Neuronal stem cell (in vitro differentiated cells): ENCODE measurements around the gene TYK2.

Experiments
- DNase-seq: peaks from one replicate; pipeline ENCODE4 v3.0.0-alpha.2; 2013; ENCODE audit warnings: low spot score
- H2AFZ ChIP-seq: one replicate; pipeline ENCODE4 v1.6.1; 2013; ENCODE audit warnings: mild to moderate bottlenecking, low read length, inconsistent platforms
- H2AK5ac ChIP-seq: 2 replicates; pipeline ENCODE4 v1.6.1; 2013; ENCODE audit warnings: low read depth, mild to moderate bottlenecking, inconsistent platforms, low read length, moderate library complexity, mixed read lengths
- H2BK120ac ChIP-seq: 2 replicates; pipeline ENCODE4 v1.6.1; 2013; ENCODE audit warnings: low read depth, mild to moderate bottlenecking, inconsistent platforms, low read length, moderate library complexity, mixed read lengths
- H2BK12ac ChIP-seq: one replicate; pipeline ENCODE4 v1.6.1; 2013; ENCODE audit warnings: low read length, inconsistent platforms
- H2BK15ac ChIP-seq: 2 replicates; pipeline ENCODE4 v1.6.1; 2013; ENCODE audit warnings: mild to moderate bottlenecking, low read length, inconsistent platforms, mixed read lengths
- H2BK5ac ChIP-seq: one replicate; pipeline ENCODE4 v1.6.1; 2013; ENCODE audit warnings: inconsistent platforms, mild to moderate bottlenecking, low read length, moderate library complexity
- H3K14ac ChIP-seq: one replicate; pipeline ENCODE4 v1.6.1; 2013; ENCODE audit warnings: low read length, inconsistent platforms
- H3K18ac ChIP-seq: 2 replicates; pipeline ENCODE4 v1.6.1; 2013; ENCODE audit warnings: low read length, inconsistent platforms
- H3K23ac ChIP-seq: 2 replicates; pipeline ENCODE4 v1.6.1; 2013; ENCODE audit warnings: low read depth, mild to moderate bottlenecking, mixed read lengths, low read length, inconsistent platforms; ENCODE audit not compliant: poor library complexity
- H3K27ac ChIP-seq: replicated peaks from 3 replicates; pipeline ENCODE4 v1.5.1; 2013; ENCODE audit warnings: low read length, inconsistent platforms
- H3K27me3 ChIP-seq, 3 experiments: 2 replicates each; pipeline ENCODE4 v1.6.1; 2013; ENCODE audit warnings: low read length in 3 of 3, mild to moderate bottlenecking in 2 of 3, inconsistent platforms in 1 of 3, low read depth in 1 of 3, mixed read lengths in 1 of 3, moderate library complexity in 1 of 3; ENCODE audit not compliant: control insufficient read depth in 3 of 3, insufficient read depth in 3 of 3
- H3K36me3 ChIP-seq, 2 donors: replicated peaks in 1 of 2; 2 replicates each; pipeline ENCODE4 v1.6.1; 2013; ENCODE audit warnings: low read length in 2 of 2; ENCODE audit not compliant: control insufficient read depth in 2 of 2, insufficient read depth in 2 of 2
- H3K4ac ChIP-seq: 2 replicates; pipeline ENCODE4 v1.6.1; 2013; ENCODE audit warnings: inconsistent platforms, mild to moderate bottlenecking, low read length, moderate library complexity
- H3K4me1 ChIP-seq, 2 donors: 1 replicate in 1 of 2; 2 replicates in 1 of 2; pipeline ENCODE4 v1.6.1; 2013; ENCODE audit warnings: low read length in 2 of 2, low read depth in 1 of 2; ENCODE audit not compliant: control insufficient read depth in 2 of 2, insufficient read depth in 1 of 2
- H3K4me2 ChIP-seq: one replicate; pipeline ENCODE4 v1.6.1; 2013; ENCODE audit warnings: mild to moderate bottlenecking, low read length, inconsistent platforms; ENCODE audit not compliant: insufficient read depth, poor library complexity, severe bottlenecking
- H3K4me3 ChIP-seq, 2 donors: 2 replicates each; pipeline ENCODE4 v1.5.1; 2013; ENCODE audit warnings: low read length in 2 of 2, mild to moderate bottlenecking in 2 of 2, inconsistent platforms in 1 of 2, moderate library complexity in 1 of 2
- H3K79me1 ChIP-seq: one replicate; pipeline ENCODE4 v1.6.1; 2013; ENCODE audit warnings: low read depth, mild to moderate bottlenecking, inconsistent platforms, low read length, moderate library complexity
- H3K9ac ChIP-seq: one replicate; pipeline ENCODE4 v1.6.1; 2013; ENCODE audit warnings: mild to moderate bottlenecking, low read depth, low read length, inconsistent platforms; ENCODE audit not compliant: poor library complexity
- H3K9me3 ChIP-seq, 2 donors: replicated peaks in 1 of 2; 2 replicates each; pipeline versions ENCODE3 to v1.6.1; 2013; ENCODE audit warnings: low read length in 2 of 2, mild to moderate bottlenecking in 2 of 2, inconsistent platforms in 1 of 2, low read depth in 1 of 2, mixed read lengths in 1 of 2, moderate library complexity in 1 of 2; ENCODE audit not compliant: control insufficient read depth in 2 of 2, insufficient read depth in 1 of 2
- H4K8ac ChIP-seq: one replicate; pipeline ENCODE4 v1.6.1; 2013; ENCODE audit warnings: low read depth, mild to moderate bottlenecking, inconsistent platforms, low read length, moderate library complexity
- H4K91ac ChIP-seq: one replicate; pipeline ENCODE4 v1.6.1; 2013; ENCODE audit warnings: low read length, low read depth, mild to moderate bottlenecking, inconsistent platforms; ENCODE audit not compliant: poor library complexity
- WGBS, 2 donors: extraction: QIAGEN DNeasy Blood & Tissue Kit; methylation state at CpG; one replicate each; pipeline ENCODE4 v1.1.7; 2013; ENCODE audit warnings: missing lambda C conversion rate in 2 of 2, mixed read lengths in 1 of 2; ENCODE audit not compliant: insufficient read length in 2 of 2, insufficient replicate concordance in 1 of 2; ENCODE audit errors: extremely low coverage in 2 of 2; 5-methylcytosine and 5-hydroxymethylcytosine counted together

TYK2 gene

DNA sequence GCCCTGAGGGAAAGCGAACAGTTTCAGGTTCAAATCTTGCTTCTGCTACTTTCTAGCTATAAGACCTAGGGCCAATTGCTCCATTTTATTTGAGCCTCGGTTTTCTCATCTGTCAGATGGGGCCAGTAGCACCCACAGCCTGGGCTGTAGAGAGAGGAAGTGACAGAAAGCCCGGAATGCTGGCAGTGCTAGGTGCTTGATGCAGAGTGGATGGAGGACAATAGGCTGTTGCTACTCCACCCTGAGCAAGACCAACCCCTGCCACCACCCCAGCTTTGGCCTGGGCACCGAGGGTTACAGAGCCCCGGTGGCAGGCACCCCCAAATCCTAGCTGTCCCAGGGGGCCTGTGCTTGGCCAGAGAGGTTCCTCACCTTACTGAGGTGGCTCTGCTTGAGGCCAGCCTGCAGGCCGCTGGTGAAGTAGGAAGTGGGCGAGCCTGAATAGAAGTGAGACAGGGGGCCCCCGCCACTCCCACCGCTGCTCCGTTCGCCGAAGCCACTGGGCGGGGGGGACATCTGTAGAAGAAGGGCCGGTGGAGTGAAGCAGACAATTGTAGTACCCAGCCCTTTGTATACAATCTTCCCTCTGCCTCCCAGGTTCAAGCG is 62.4 kb downstream of the TYK2 start:
- no peak overlapping the region for H2BK5ac ChIP-seq
- no peak overlapping the region for H3K23ac ChIP-seq
- no peak overlapping the region for H2AFZ ChIP-seq
- no peak overlapping the region for H2AK5ac ChIP-seq
- no peak overlapping the region for H3K14ac ChIP-seq
- peaks cover 9% of the 10 kb centered on the region for H3K79me1 ChIP-seq
- no peak overlapping the region for H3K4ac ChIP-seq
- H3K4me3 ChIP-seq: no peak overlapping the region
- H3K27me3 ChIP-seq: no peaks in the 10 kb centered on the region
- H2BK12ac ChIP-seq: no peak overlapping the region
- H3K27ac ChIP-seq: no peak overlapping the region
- no peaks in the 10 kb centered on the region for H3K9me3 ChIP-seq
- WGBS, 2 donors: no CpG with 5 or more reads among the region's 15 CpGs
- no peak overlapping the region for H3K18ac ChIP-seq
- H4K8ac ChIP-seq: no peak overlapping the region
- H3K4me1 ChIP-seq: peaks cover 0 to 2% of the 10 kb centered on the region in 2 donors
- no peak for DNase-seq
- H2BK15ac ChIP-seq: no peak overlapping the region
- no peak overlapping the region for H2BK120ac ChIP-seq
- peaks cover 39 to 71% of the 10 kb centered on the region in 2 donors for H3K36me3 ChIP-seq
- no peak overlapping the region for H3K9ac ChIP-seq
- H4K91ac ChIP-seq: no peak overlapping the region
- peak overlapping the region; percentile 11 for H3K4me2 ChIP-seq

DNA sequence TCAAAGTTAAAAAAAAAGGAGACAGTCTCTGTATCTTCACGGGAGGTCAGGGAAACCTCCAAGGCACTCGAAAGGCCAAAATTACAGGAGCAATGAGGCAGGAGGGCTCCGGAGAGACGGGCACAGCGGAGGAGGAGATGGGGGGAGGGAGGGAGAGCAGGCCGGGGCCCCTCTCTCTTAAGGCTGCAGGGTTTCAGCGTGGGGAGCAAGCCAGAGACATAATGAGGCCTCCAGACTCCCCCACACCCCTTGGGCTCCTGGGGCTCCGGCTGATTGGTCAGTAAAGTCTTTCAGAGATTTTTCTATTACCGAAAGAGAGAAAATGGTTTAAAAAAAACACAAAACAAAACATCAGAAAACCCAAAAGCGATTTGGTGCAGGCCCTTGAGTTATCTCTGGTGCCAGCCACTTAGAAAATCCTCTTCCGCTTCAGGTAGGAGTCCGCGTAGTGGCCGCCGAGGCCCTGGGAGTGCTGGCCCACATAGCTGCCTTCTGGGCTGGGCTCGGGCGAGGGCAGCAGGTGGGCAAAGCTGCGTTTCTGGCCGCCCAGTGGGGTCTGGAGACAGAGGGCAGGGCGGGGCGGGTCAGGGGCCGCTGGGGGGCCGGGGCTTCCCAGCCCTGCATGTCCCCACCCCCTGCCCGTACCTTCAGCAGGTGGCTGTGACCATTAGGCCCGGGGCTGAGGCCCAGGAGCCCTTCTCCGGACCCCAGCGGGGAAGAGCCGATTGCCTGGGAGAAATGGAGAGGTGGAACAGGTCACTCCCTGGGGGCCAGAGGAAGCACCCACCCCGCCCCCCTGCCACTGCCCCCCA is 63.1 kb downstream of the TYK2 start:
- no peak overlapping the region for H2AK5ac ChIP-seq
- H2BK15ac ChIP-seq: no peak overlapping the region
- no peaks in the 10 kb centered on the region for H3K27me3 ChIP-seq
- no peak overlapping the region for H3K27ac ChIP-seq
- no peaks in the 10 kb centered on the region for H3K9me3 ChIP-seq
- no peak overlapping the region for H3K9ac ChIP-seq
- H4K91ac ChIP-seq: no peak overlapping the region
- no peak overlapping the region for H2AFZ ChIP-seq
- no peak overlapping the region for H2BK120ac ChIP-seq
- H3K79me1 ChIP-seq: peaks cover 6% of the 10 kb centered on the region
- H3K4me1 ChIP-seq: peaks cover 0 to 2% of the 10 kb centered on the region in 2 donors
- no peak overlapping the region for H4K8ac ChIP-seq
- no peak overlapping the region for H3K14ac ChIP-seq
- no CpG with 5 or more reads among the region's 29 CpGs for WGBS, 2 donors
- no peak overlapping the region for H2BK12ac ChIP-seq
- no peak overlapping the region for H3K4ac ChIP-seq
- H2BK5ac ChIP-seq: no peak overlapping the region
- no peak overlapping the region for H3K4me3 ChIP-seq
- DNase-seq: no peak
- H3K23ac ChIP-seq: no peak overlapping the region
- H3K36me3 ChIP-seq: peaks cover 32 to 64% of the 10 kb centered on the region in 2 donors
- no peak overlapping the region for H3K18ac ChIP-seq
- H3K4me2 ChIP-seq: no peak overlapping the region

DNA sequence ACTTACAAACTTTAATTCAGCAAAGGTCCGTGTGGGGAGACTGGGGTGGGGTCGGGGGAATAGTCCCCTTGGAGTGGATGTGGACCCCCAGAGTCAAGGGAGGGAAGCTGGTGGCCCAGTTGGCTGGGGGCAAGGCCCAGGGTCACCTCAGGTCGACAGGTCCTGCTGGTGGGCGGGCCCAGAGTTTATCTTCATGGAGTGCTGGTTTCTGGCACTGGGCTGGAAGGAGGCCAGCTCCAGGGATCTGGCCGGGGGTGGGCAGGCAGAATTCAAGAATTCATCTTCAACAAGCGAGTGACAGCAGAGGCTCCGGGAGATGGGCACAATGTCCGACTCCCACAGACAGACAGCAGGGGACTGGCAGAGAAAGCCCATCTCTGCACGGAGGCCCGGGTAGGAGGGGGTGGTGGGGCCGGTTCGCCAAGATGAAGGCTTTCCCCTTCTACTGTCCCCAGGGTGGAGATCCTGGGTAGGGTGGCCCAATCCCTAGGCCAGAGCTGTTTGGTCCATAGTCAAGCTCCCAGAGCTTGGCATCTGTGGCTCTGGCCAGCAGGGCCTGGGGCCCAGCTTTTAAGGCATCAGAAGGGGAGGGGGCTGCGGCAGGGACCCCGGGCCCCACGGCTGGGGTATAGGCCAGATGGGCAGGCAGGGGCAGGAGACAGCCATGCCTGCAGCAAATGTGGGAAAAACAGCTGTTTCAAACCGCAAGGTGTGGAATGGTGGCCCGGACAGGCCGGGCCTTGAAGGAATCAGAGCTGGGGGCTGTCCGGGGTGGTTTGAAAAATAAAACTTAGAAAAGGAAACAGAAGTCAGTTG is 63.9 kb downstream of the TYK2 start:
- H2BK15ac ChIP-seq: no peak overlapping the region

More for the DNA sequence above, 63.9 kb downstream of the TYK2 start:
- no CpG with 5 or more reads among the region's 19 CpGs for WGBS, 2 donors
- H4K91ac ChIP-seq: no peak overlapping the region
- H2BK120ac ChIP-seq: no peak overlapping the region
- H3K27me3 ChIP-seq: no peaks in the 10 kb centered on the region
- DNase-seq: no peak
- H3K79me1 ChIP-seq: peaks cover 6% of the 10 kb centered on the region
- H3K27ac ChIP-seq: no peak overlapping the region
- peaks cover 24 to 56% of the 10 kb centered on the region in 2 donors for H3K36me3 ChIP-seq
- peaks cover 0 to 2% of the 10 kb centered on the region in 2 donors for H3K4me1 ChIP-seq
- no peak overlapping the region for H3K23ac ChIP-seq
- no peak overlapping the region for H3K4ac ChIP-seq
- peak overlapping the region; percentile 98 for H2AFZ ChIP-seq
- H3K9me3 ChIP-seq: no peaks in the 10 kb centered on the region
- no peak overlapping the region for H2BK12ac ChIP-seq
- peak overlapping the region in 1 of 2 donors; percentile 71 for H3K4me3 ChIP-seq
- H3K9ac ChIP-seq: no peak overlapping the region
- H3K14ac ChIP-seq: no peak overlapping the region
- H2BK5ac ChIP-seq: no peak overlapping the region
- H2AK5ac ChIP-seq: peak overlapping the region; percentile 17
- no peak overlapping the region for H3K18ac ChIP-seq
- no peak overlapping the region for H3K4me2 ChIP-seq
- no peak overlapping the region for H4K8ac ChIP-seq
